GM23338 (cell line): Measurements from ENCODE around the gene FTH1. TPM values are rescaled to one million over a fixed set of nuclear protein-coding genes. Genes with fewer than 3 reads are reported as not detected.

ENCODE experiments used
- ATAC-seq: fragments of 200-7000 bp; cut with Tn5 transposase; 3 replicates; pipeline ENCODE4 v1.9.1; 2020
- DNase-seq: peaks from one replicate; pipeline ENCODE4 v3.0.0-alpha.2; 2015; ENCODE audit warnings: low spot score
- H2AFZ ChIP-seq: fragments of 200-600 bp; sonication (generic); 2 replicates; pipeline ENCODE4 v1.8.0; 2016; ENCODE audit warnings: antibody characterized with exemption, mild to moderate bottlenecking, moderate library complexity
- H3F3A ChIP-seq: fragments of 200-600 bp; sonication (generic); replicated peaks from 2 replicates; pipeline ENCODE4 v1.8.0; 2017; ENCODE audit warnings: antibody characterized with exemption, mixed run types, low read depth
- H3K27ac ChIP-seq: fragments of 200-600 bp; sonication (generic); 2 replicates; pipeline ENCODE4 v1.6.1; 2016; ENCODE audit warnings: low read depth
- H3K27me3 ChIP-seq: fragments of 200-600 bp; sonication (generic); 2 replicates; pipeline ENCODE4 v1.8.0; 2016; ENCODE audit warnings: mild to moderate bottlenecking, mixed run types, moderate library complexity; ENCODE audit not compliant: insufficient read depth
- H3K36me3 ChIP-seq: fragments of 200-600 bp; sonication (generic); 2 replicates; pipeline ENCODE4 v1.8.0; 2016; ENCODE audit warnings: mild to moderate bottlenecking; ENCODE audit not compliant: insufficient read depth
- H3K4me1 ChIP-seq: fragments of 200-600 bp; sonication (generic); 2 replicates; pipeline ENCODE4 v1.8.0; 2016; ENCODE audit warnings: mild to moderate bottlenecking, moderate library complexity; ENCODE audit not compliant: insufficient read depth
- H3K4me2 ChIP-seq: fragments of 200-600 bp; sonication (generic); 2 replicates; pipeline ENCODE4 v1.7.1; 2017; ENCODE audit warnings: mixed run types
- H3K4me3 ChIP-seq: fragments of 200-600 bp; sonication (generic); 2 replicates; pipeline ENCODE4 v1.6.1; 2016; ENCODE audit warnings: mixed run types
- H3K79me2 ChIP-seq: fragments of 200-600 bp; sonication (generic); replicated peaks from 2 replicates; pipeline ENCODE4 v1.8.0; 2017; ENCODE audit warnings: mild to moderate bottlenecking; ENCODE audit not compliant: insufficient read depth
- H3K9me2 ChIP-seq: fragments of 200-600 bp; sonication (generic); 2 replicates; pipeline ENCODE4 v1.8.0; 2017; ENCODE audit not compliant: insufficient read depth
- H4K20me1 ChIP-seq: fragments of 200-600 bp; sonication (generic); replicated peaks from 2 replicates; pipeline ENCODE4 v1.8.0; 2017; ENCODE audit warnings: mild to moderate bottlenecking; ENCODE audit not compliant: insufficient read depth
- H3K27ac Mint-ChIP-seq: 2 replicates; pipeline ENCODE4 v1.8.0; 2020; ENCODE audit warnings: inconsistent platforms, mild to moderate bottlenecking, moderate library complexity, mixed read lengths
- H3K27me3 Mint-ChIP-seq: 3 replicates; pipeline ENCODE4 v1.8.0; 2022; ENCODE audit warnings: low read depth, mild to moderate bottlenecking, moderate library complexity, mixed read lengths, inconsistent platforms; ENCODE audit not compliant: insufficient read depth, poor library complexity
- H3K36me3 Mint-ChIP-seq: 3 replicates; pipeline ENCODE4 v1.8.0; 2021; ENCODE audit warnings: low read depth, mild to moderate bottlenecking, inconsistent platforms, moderate library complexity, mixed read lengths
- H3K4me1 Mint-ChIP-seq: 3 replicates; pipeline ENCODE4 v1.8.0; 2020; ENCODE audit warnings: mild to moderate bottlenecking, inconsistent platforms, mixed read lengths
- H3K4me3 Mint-ChIP-seq: 3 replicates; pipeline ENCODE4 v1.8.0; 2021; ENCODE audit warnings: moderate library complexity, mild to moderate bottlenecking, inconsistent platforms, mixed read lengths
- H3K9me3 Mint-ChIP-seq: 3 replicates; pipeline ENCODE4 v1.8.0; 2020; ENCODE audit warnings: moderate library complexity, mild to moderate bottlenecking, inconsistent platforms, mixed read lengths
- CREB1 ChIP-seq: fragments of 250-450 bp; sonication (Bioruptor Pico); IDR thresholded peaks from 2 replicates; pipeline ENCODE4 v1.5.0; 2020; ENCODE audit warnings: low read depth, mild to moderate bottlenecking, moderate library complexity
- CTCF ChIP-seq, 2 experiments: fragments of 200-600 bp in 1 of 2; sonication (generic) in 1 of 2; conservative IDR thresholded peaks; 2 replicates each; pipeline versions ENCODE4 v1.5.1 to v1.6.1; 2016 to 2017; ENCODE audit warnings: antibody characterized with exemption in 2 of 2, low read depth in 2 of 2, mild to moderate bottlenecking in 2 of 2, moderate library complexity in 1 of 2
- ETS1 ChIP-seq: IDR thresholded peaks from 2 replicates; pipeline ENCODE4 v1.6.1; 2016; ENCODE audit warnings: antibody characterized with exemption
- EZH2 ChIP-seq: fragments of 200-600 bp; sonication (generic); IDR thresholded peaks from one replicate; pipeline ENCODE4 v1.8.0; 2017; ENCODE audit warnings: antibody characterized with exemption, mild to moderate bottlenecking, low read depth; ENCODE audit not compliant: unreplicated experiment
- JUNB ChIP-seq: IDR thresholded peaks from one replicate; pipeline ENCODE4 v1.6.1; 2016; ENCODE audit warnings: antibody characterized with exemption; ENCODE audit not compliant: unreplicated experiment
- NANOG ChIP-seq: IDR thresholded peaks from 2 replicates; pipeline ENCODE4 v1.6.1; 2016; ENCODE audit warnings: antibody characterized with exemption, borderline replicate concordance
- POLR2AphosphoS5 ChIP-seq: IDR thresholded peaks from 2 replicates; pipeline ENCODE4 v1.6.1; 2016; ENCODE audit warnings: antibody characterized with exemption, low read depth
- polyA plus RNA-seq: library from polyadenylated mRNA; unstranded; fragments of >200 nt; fragmentation: Nextera tagmentation; extraction: Ambion mirVana; gene quantifications from 2 replicates; pipeline ENCODE4 v1.2.1, GENCODE V29; 2016
- total RNA-seq: library from RNA; depleted of rRNA; stranded (reverse); fragments of >200 nt; shearing (Covaris generic); gene quantifications from 2 replicates; pipeline ENCODE4 v1.2.3, GENCODE V29; 2014

Gene FTH1
- total and polyA plus RNA-seq, 2 experiments from 2014 or later = 718 to 2,750 TPM

GRCh38 chr11:61955422-61956135 is 11.9 kb downstream of the FTH1 start:
- no peak overlapping the region for H3K27ac Mint-ChIP-seq
- Histone ChIP-seq H3K4me1 (peaks cover 7% of the 10 kb centered on the region; the same call in 1 of the 2 replicates), H3K79me2 (no peaks in the 10 kb centered on the region), H2AFZ (peak overlapping the region; percentile 80; the same call in 1 of the 2 replicates), H3K4me3 (peak overlapping the region; percentile 57), H4K20me1 (no peaks in the 10 kb centered on the region), H3K27me3 (peaks cover 12% of the 10 kb centered on the region; the same call in 1 of the 2 replicates), H3K27ac (no peak overlapping the region), H3K36me3 (no peaks in the 10 kb centered on the region), H3K4me2 (peak overlapping the region; percentile 83), H3K9me2 (no peaks in the 10 kb centered on the region), H3F3A (peaks cover 8% of the 10 kb centered on the region; the same call in 1 of the 2 replicates)
- no peaks in the 10 kb centered on the region for H3K9me3 Mint-ChIP-seq
- no peaks in the 10 kb centered on the region for H3K36me3 Mint-ChIP-seq
- H3K4me3 Mint-ChIP-seq = peak overlapping the region; percentile 64
- peaks cover 19% of the 10 kb centered on the region for H3K27me3 Mint-ChIP-seq
- DNase-seq (peak; percentile 96), ATAC-seq (peak; percentile 91)
- H3K4me1 Mint-ChIP-seq = no peaks in the 10 kb centered on the region; the same call in 2 of the 3 replicates
- TF ChIP-seq CREB1 (CRISPR knock-in tag) (peak; percentile 58), NANOG (no peak), JUNB (no peak), ETS1 (0 out of 2 replicates have a peak, but pooled peaks have one; percentile 23), POLR2AphosphoS5 (peak; percentile 95), EZH2 (no peak)

- H3K4me3 ChIP-seq = peak overlapping the region; percentile 57
- Mint-ChIP-seq H3K27me3 (peaks cover 20% of the 10 kb centered on the region), H3K4me3 (peak overlapping the region; percentile 61), H3K36me3 (no peaks in the 10 kb centered on the region), H3K9me3 (no peaks in the 10 kb centered on the region), H3K27ac (no peak overlapping the region), H3K4me1 (peaks cover under 1% of the 10 kb centered on the region)
- H2AFZ ChIP-seq = peak overlapping the region; percentile 89
- H3F3A ChIP-seq = peaks cover 8% of the 10 kb centered on the region; the same call in 1 of the 2 replicates
- TF ChIP-seq POLR2AphosphoS5 (no peak), CTCF (conservative IDR thresholded peaks at IDR 0.05; ENCODE audit: low read depth in 2 of 2) (peak in 1 of 2 experiments; percentile 34; a peak in 2 of 4 replicates)
- H3K4me2 ChIP-seq = peak overlapping the region; percentile 83
- H3K4me1 ChIP-seq = peaks cover 7% of the 10 kb centered on the region; the same call in 1 of the 2 replicates
- H3K79me2 ChIP-seq = no peaks in the 10 kb centered on the region
- ATAC-seq = peak; percentile 74
- H4K20me1 ChIP-seq = no peaks in the 10 kb centered on the region
- peak; percentile 79 for DNase-seq
- no peaks in the 10 kb centered on the region for H3K36me3 ChIP-seq
- no peaks in the 10 kb centered on the region for H3K9me2 ChIP-seq
- H3K27me3 ChIP-seq = peaks cover 12% of the 10 kb centered on the region; the same call in 1 of the 2 replicates
- no peak overlapping the region for H3K27ac ChIP-seq
Measured at GRCh38 chr11:61954851-61955421, 12.5 kb downstream of the FTH1 start.
